IPS-20b (cell line): ENCODE measurements around the gene LRRC4C.

Experiments
- H3K27ac ChIP-seq: one replicate; pipeline ENCODE4 v1.5.1; 2013; ENCODE audit warnings: low read length
- H3K27me3 ChIP-seq: 2 replicates; pipeline ENCODE4 v1.6.1; 2013; ENCODE audit warnings: mild to moderate bottlenecking, low read length, inconsistent platforms; ENCODE audit not compliant: insufficient read depth
- H3K36me3 ChIP-seq: 2 replicates; pipeline ENCODE4 v1.6.1; 2013; ENCODE audit warnings: low read depth, mild to moderate bottlenecking, inconsistent platforms, low read length, moderate library complexity; ENCODE audit not compliant: insufficient read depth
- H3K4me1 ChIP-seq: 2 replicates; pipeline ENCODE4 v1.6.1; 2013; ENCODE audit warnings: mild to moderate bottlenecking, control low read depth, inconsistent platforms, low read length, moderate library complexity; ENCODE audit not compliant: insufficient read depth
- H3K4me3 ChIP-seq: 2 replicates; pipeline ENCODE4 v1.5.1; 2013; ENCODE audit warnings: mild to moderate bottlenecking, low read length, inconsistent platforms
- H3K9ac ChIP-seq: 2 replicates; pipeline ENCODE4 v1.6.1; 2013; ENCODE audit warnings: low read depth, mild to moderate bottlenecking, inconsistent platforms, low read length, moderate library complexity
- H3K9me3 ChIP-seq: 2 replicates; pipeline ENCODE4 v1.6.1; 2013; ENCODE audit warnings: mild to moderate bottlenecking, low read depth, low read length, inconsistent platforms; ENCODE audit not compliant: insufficient read depth

Gene LRRC4C

DNA sequence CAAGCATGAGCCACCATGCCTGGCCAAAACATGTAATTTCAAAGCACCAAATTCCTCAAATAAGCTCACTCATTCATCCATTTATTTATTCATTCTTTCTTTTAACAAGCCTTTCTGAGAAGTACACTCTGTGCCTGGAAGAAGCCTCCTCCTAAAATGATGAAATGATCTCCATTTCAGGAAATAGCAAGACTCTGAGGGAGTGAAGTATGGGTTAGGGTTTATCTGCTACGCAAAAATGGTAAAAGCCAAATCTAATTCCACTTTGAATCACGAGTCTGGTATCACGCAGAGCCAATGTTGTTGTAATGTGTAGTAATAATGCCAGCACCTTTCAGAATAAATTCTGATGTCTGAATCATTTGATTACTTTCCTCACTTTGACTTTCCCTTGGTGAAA is 1041.8 kb downstream of the LRRC4C start:
- Histone ChIP-seq H3K9me3 (no peaks in the 10 kb centered on the region), H3K4me1 (no peaks in the 10 kb centered on the region), H3K9ac (no peak overlapping the region), H3K27me3 (no peaks in the 10 kb centered on the region), H3K27ac (no peak overlapping the region), H3K4me3 (no peak overlapping the region), H3K36me3 (no peaks in the 10 kb centered on the region)

DNA sequence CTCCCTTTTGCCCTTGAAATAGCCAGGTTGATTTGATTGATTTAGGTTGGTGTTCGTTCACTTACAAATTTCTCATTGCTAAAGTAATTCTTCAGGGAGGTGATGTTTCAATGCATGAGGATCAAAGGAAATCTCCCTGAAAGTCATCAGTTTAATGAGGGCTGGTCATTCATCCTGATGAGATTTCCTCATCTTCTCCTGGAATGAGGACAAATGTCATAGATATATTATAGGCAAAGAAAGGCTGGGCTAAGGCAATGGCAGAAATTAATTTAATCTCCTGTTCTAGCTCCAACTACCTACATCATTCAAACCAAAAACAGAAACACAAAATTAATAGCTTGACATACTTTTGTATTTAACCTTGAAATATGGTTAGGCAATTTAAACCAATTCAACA is 1052.1 kb downstream of the LRRC4C start:
- Histone ChIP-seq H3K9me3 (no peaks in the 10 kb centered on the region), H3K4me3 (no peak overlapping the region), H3K27me3 (no peaks in the 10 kb centered on the region), H3K27ac (no peak overlapping the region), H3K36me3 (no peaks in the 10 kb centered on the region), H3K4me1 (no peaks in the 10 kb centered on the region), H3K9ac (no peak overlapping the region)

DNA sequence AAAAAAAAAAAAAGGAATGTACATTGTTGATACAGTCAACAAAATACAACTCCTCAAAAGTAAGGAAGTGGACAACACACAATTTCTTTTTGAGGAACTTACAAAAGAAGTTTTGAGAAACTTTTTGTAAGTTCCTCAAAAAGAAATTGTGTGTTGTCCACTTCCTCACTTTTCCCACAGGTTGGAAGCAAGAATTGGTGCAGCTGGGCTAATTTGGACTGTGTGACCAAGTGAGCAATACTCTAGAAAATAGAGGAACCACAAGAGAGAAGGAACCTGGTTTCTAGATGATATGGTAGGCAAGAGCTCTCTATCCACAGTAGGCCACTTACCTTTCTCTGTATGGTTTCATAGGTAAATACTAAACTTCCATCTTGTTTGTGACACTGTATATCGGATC is 1053.8 kb downstream of the LRRC4C start:
- no peak overlapping the region for H3K9ac ChIP-seq

DNA sequence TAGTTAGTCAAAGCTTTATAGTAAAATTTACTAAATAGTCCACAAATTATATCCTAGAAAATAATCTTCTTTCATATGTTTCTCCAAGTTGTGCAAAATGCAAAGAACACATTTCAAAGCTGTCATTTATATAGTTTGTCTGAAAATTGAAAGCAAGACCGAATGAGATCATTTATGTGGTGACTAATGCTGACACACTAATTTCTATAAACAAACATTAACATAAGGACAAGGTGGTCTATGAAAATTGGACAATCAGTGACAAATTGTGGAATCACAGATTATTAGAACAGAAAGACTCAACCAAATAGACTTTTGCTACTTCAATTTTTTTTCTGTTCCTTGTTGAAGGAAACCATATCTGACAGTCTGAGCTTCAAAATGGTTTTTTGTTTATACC is 1056.1 kb downstream of the LRRC4C start:
- H3K4me3 ChIP-seq: no peak overlapping the region
- H3K9me3 ChIP-seq: no peaks in the 10 kb centered on the region
- H3K27ac ChIP-seq: no peak overlapping the region
- no peak overlapping the region for H3K9ac ChIP-seq
- H3K36me3 ChIP-seq: no peaks in the 10 kb centered on the region
- H3K27me3 ChIP-seq: no peaks in the 10 kb centered on the region
- no peaks in the 10 kb centered on the region for H3K4me1 ChIP-seq

More for the DNA sequence above, 1053.8 kb downstream of the LRRC4C start:
- H3K27ac ChIP-seq: no peak overlapping the region
- H3K36me3 ChIP-seq: no peaks in the 10 kb centered on the region
- H3K27me3 ChIP-seq: no peaks in the 10 kb centered on the region
- H3K4me1 ChIP-seq: no peaks in the 10 kb centered on the region
- H3K4me3 ChIP-seq: no peak overlapping the region
- no peaks in the 10 kb centered on the region for H3K9me3 ChIP-seq

DNA sequence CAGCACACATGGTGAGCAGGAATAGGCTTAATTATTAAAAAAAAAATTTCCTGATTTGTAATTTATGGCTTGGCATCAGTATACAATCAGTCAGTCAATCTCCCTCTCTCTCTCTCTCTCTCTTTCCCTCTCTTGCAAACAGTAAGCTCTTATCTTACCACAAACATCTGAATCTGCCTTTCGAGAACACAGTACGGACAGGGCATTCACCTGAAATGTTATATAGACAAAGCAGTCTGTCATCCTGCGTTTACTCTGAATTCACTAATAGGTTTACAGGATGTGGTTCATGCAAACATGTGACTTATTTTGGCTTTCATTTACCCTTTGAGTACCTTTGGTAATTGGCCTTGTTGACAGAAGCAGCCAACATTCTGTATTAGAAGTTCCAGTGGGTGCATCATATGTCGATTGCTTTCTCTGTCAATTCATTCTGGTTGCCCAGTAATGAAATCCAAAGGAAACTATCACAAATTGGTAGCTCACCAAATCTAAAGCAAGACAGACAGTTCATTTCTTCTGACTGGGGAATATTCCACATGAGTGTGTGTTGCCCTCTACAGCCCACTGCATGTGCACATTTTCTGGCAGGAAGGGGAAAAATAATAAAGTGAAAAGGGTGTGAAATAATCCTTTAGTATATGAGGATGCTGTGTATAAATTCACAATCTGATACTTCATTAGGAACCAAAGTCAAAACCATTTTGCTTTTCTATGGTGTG is 1058.2 kb downstream of the LRRC4C start:
- no peak overlapping the region for H3K9ac ChIP-seq
- no peak overlapping the region for H3K4me3 ChIP-seq
- H3K4me1 ChIP-seq: no peaks in the 10 kb centered on the region
- no peaks in the 10 kb centered on the region for H3K9me3 ChIP-seq
- no peaks in the 10 kb centered on the region for H3K36me3 ChIP-seq
- no peak overlapping the region for H3K27ac ChIP-seq
- H3K27me3 ChIP-seq: no peaks in the 10 kb centered on the region

DNA sequence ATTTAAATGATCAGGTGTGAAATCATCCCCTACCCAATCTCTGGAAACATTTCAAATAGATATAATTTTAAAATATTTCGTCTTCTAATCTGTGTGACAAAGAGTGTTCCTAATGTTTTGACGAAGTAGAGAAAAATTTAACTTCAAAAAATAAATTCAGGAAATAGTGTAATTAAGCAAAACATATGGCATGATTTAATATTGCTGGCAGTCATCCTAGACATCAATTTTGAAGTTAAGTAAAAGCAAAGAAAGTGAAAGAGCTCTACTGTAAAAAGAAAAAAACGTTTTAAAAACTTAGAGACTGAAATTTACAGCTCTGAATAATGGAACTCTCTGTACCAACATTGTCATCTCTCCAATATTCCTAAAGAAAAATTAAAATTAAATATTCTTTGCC is 1062.3 kb downstream of the LRRC4C start:
- Histone ChIP-seq H3K4me1 (no peaks in the 10 kb centered on the region), H3K27ac (no peak overlapping the region), H3K9me3 (no peaks in the 10 kb centered on the region), H3K4me3 (no peak overlapping the region), H3K27me3 (no peaks in the 10 kb centered on the region), H3K36me3 (no peaks in the 10 kb centered on the region), H3K9ac (no peak overlapping the region)

DNA sequence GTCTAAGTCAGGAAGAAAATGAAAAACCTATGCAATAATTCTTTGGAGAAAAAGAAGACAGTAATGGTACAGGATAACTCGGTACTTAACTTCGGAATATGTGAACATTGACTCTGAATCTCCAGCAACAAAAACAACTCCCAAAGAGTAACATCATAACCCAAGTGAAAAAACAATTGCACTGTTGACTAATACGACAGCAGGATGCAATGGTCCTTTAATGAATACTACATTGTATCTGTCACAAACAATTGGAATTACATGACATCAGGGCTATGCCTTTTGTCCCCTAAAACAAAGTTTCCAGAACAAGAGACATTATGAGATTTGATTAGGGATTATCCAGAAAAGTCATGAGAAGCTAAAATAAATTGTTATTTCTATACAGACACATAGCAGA is 1065.9 kb downstream of the LRRC4C start:
- no peaks in the 10 kb centered on the region for H3K4me1 ChIP-seq
- H3K9me3 ChIP-seq: no peaks in the 10 kb centered on the region
- H3K36me3 ChIP-seq: no peaks in the 10 kb centered on the region
- H3K4me3 ChIP-seq: no peak overlapping the region
- H3K27me3 ChIP-seq: no peaks in the 10 kb centered on the region
- no peak overlapping the region for H3K27ac ChIP-seq
- no peak overlapping the region for H3K9ac ChIP-seq

DNA sequence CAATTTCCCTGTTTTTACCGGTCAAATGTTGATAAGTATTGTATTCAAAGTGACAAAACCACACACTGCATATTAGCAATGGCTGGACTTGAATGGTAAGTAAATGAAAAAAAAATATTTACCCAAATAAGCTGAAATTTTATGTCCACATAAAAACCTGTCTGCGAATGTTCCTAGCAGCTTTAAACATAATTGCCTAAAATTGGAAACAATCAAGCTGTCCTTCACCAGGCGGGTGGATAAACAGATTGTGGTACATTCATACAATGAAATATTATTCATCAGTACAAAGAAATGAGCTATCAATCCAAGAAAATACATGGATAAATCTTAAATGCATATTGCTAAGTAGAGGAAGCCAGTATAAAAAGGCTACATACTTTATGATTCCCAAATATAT is 1067.8 kb downstream of the LRRC4C start:
- no peaks in the 10 kb centered on the region for H3K9me3 ChIP-seq
- no peak overlapping the region for H3K4me3 ChIP-seq
- H3K36me3 ChIP-seq: no peaks in the 10 kb centered on the region
- no peaks in the 10 kb centered on the region for H3K4me1 ChIP-seq
- H3K27me3 ChIP-seq: no peaks in the 10 kb centered on the region
- no peak overlapping the region for H3K9ac ChIP-seq
- H3K27ac ChIP-seq: no peak overlapping the region

DNA sequence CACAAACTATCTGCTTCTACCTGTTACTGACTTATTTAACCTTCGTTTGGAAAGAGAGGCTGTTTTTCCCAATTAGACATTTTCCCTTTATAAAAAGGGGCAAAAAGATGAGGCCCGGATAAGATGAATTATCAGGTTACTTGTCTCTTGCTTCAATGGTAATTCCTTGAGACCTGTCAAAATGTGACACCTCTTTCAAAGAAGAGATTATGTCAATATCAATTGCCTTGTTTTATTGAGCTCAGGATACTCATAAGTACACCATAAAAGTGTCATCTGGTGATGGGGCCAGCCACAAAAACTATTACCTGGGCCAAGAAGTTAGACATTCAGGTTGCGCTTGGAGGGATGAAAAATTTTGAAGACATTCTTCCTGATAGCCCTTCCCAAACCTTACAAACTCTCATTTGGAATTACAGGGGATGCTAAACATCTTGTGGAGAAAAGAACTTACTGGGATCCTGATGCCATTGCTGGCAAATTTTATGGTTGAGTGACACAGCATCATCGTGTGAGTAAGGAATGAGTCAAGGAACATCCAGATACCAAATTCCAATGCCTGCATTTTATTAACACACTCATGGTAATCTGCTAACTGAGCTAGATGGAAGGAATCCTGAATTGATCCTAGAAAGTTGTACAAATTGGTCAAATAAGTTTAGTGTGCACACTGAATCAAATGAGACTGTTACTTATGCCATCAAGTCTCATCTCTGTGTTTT is 1071.2 kb downstream of the LRRC4C start:
- Histone ChIP-seq H3K36me3 (no peaks in the 10 kb centered on the region), H3K27me3 (no peaks in the 10 kb centered on the region), H3K4me3 (no peak overlapping the region), H3K9ac (no peak overlapping the region), H3K9me3 (no peaks in the 10 kb centered on the region), H3K27ac (no peak overlapping the region), H3K4me1 (no peaks in the 10 kb centered on the region)

DNA sequence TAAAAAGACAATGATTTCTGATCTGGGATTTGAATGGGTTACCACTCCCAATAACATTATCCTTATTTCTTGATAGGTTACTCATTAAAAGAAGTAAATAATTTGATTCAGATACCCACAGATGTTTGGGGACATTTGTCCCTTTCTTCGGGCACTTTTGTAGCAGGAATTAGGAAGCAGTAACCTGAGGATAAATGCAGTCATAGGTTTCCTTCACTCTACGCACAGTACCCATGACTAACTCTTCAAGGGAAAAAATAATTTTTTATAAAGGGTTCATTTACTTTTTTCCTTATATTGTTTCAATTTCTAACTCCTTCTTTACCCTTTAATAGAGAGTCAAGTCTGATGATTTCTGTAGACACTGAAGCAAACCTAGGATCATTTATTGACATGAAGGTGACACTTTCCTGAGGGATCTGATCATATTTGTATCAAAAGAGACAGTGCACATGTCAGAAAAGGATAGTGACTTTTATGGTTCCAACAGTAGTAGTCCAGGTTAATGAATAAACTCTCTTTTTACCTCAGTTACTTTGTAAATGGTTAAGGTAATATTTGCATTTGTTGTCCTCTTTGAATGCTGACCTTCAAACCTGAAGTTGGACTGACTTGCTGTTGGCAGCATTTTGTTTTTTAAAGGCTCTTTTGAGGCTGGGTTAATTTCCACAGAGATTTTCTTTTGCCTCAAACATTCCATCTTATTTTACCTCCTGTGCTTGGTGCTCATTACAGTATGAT is 1072.0 kb downstream of the LRRC4C start:
- no peak overlapping the region for H3K9ac ChIP-seq
- H3K9me3 ChIP-seq: no peaks in the 10 kb centered on the region
- H3K27ac ChIP-seq: no peak overlapping the region
- H3K4me3 ChIP-seq: no peak overlapping the region
- H3K27me3 ChIP-seq: no peaks in the 10 kb centered on the region
- no peaks in the 10 kb centered on the region for H3K4me1 ChIP-seq
- no peaks in the 10 kb centered on the region for H3K36me3 ChIP-seq

DNA sequence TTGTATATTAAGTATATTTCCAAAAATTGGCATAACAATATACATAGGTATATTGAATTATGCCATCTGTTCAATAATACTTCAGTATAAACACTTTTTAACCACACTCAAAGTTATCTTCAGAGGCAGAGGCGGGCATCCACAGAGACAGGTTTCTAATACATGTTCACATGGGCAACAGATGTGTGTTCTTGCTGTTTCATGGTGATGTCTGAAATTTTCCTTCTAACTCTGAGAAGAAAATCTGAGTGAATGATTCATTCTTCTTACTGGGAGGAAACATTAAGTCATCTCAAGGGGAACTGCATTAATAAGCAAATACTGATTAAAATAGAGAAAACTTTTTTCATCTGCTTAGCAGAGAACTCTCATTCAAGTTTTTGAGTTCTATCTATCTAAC is 1074.5 kb downstream of the LRRC4C start:
- Histone ChIP-seq H3K36me3 (no peaks in the 10 kb centered on the region), H3K9ac (no peak overlapping the region), H3K4me3 (no peak overlapping the region), H3K9me3 (no peaks in the 10 kb centered on the region), H3K4me1 (no peaks in the 10 kb centered on the region), H3K27me3 (no peaks in the 10 kb centered on the region), H3K27ac (no peak overlapping the region)

DNA sequence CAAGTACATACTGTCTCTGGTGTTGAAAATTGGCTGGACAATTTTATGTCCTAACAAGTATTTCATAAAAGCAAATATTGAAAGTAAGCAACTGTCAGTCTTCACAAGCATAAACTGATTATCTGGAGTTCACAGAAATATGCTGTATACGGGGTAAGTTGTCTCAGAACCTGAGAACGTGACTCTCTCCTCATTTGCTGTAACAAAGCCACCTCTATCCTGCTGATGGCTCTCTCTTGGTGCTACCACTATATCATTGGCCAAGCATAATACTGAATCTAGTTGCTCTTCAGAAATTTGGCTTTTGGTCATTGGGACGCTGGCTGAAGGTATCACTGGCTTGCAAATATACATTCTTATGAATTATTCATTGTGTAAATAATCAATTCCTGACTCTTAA is 1078.0 kb downstream of the LRRC4C start:
- Histone ChIP-seq H3K27ac (no peak overlapping the region), H3K27me3 (no peaks in the 10 kb centered on the region), H3K9me3 (no peaks in the 10 kb centered on the region), H3K9ac (no peak overlapping the region), H3K4me3 (no peak overlapping the region), H3K36me3 (no peaks in the 10 kb centered on the region), H3K4me1 (no peaks in the 10 kb centered on the region)
